KOPT-K1 (cell line): Measurements from ENCODE around the gene PNPLA7.
"Not testable (repeated sequence)": the region's sequence is repeated elsewhere in the genome, so short reads cannot be mapped to it uniquely, and the experiment has no call there.

Experiments
- H3K27ac ChIP-seq: fragments of 200-600 bp; sonication (generic); 2 replicates; pipeline ENCODE4 v1.5.1; 2016; ENCODE audit warnings: antibody characterized with exemption, mild to moderate bottlenecking, low read depth, low read length; ENCODE audit not compliant: poor library complexity, severe bottlenecking
- H3K36me3 ChIP-seq: fragments of 200-600 bp; sonication (generic); 2 replicates; pipeline ENCODE4 v1.5.1; 2017; ENCODE audit warnings: antibody characterized with exemption, mild to moderate bottlenecking, low read length, moderate library complexity; ENCODE audit not compliant: insufficient read depth
- H3K9me3 ChIP-seq: fragments of 200-600 bp; sonication (generic); 2 replicates; pipeline ENCODE4 v1.5.1; 2017; ENCODE audit warnings: antibody characterized with exemption, low read length, mild to moderate bottlenecking; ENCODE audit not compliant: insufficient read depth, poor library complexity, severe bottlenecking

PNPLA7 gene

GRCh38 chr9:137454597-137455358, 95.4 kb downstream of the PNPLA7 start:
- H3K27ac ChIP-seq: no peak overlapping the region

GRCh38 chr9:137454145-137454596, 96.0 kb downstream of the PNPLA7 start:
- H3K27ac ChIP-seq: no peak overlapping the region
- H3K9me3 ChIP-seq: no peaks in the 10 kb centered on the region
- H3K36me3 ChIP-seq: no peaks in the 10 kb centered on the region

More at GRCh38 chr9:137454597-137455358, 95.4 kb downstream of the PNPLA7 start:
- Histone ChIP-seq H3K9me3 (no peaks in the 10 kb centered on the region), H3K36me3 (no peaks in the 10 kb centered on the region)

- no peaks in the 10 kb centered on the region for H3K36me3 ChIP-seq
- no peak overlapping the region for H3K27ac ChIP-seq
- no peaks in the 10 kb centered on the region for H3K9me3 ChIP-seq
These were observed 96.5 kb downstream of the PNPLA7 start for GRCh38 chr9:137453643-137454081.

- Histone ChIP-seq H3K36me3 (no peaks in the 10 kb centered on the region), H3K9me3 (no peaks in the 10 kb centered on the region), H3K27ac (no peak overlapping the region)
These were observed 97.2 kb downstream of the PNPLA7 start for GRCh38 chr9:137452761-137453642.

GRCh38 chr9:137452006-137452760, 98.0 kb downstream of the PNPLA7 start:
- H3K36me3 ChIP-seq: no peaks in the 10 kb centered on the region
- H3K9me3 ChIP-seq: no peaks in the 10 kb centered on the region
- H3K27ac ChIP-seq: no peak overlapping the region

GRCh38 chr9:137451264-137452005, 98.8 kb downstream of the PNPLA7 start:
- not testable (repeated sequence) for H3K27ac ChIP-seq, H3K9me3 ChIP-seq, H3K36me3 ChIP-seq

GRCh38 chr9:137450539-137451222, 99.5 kb downstream of the PNPLA7 start:
- not testable (repeated sequence) for H3K36me3 ChIP-seq, H3K27ac ChIP-seq, H3K9me3 ChIP-seq

GRCh38 chr9:137449931-137450538, 100.2 kb downstream of the PNPLA7 start:
- H3K27ac ChIP-seq: no peak overlapping the region
- no peaks in the 10 kb centered on the region for H3K36me3 ChIP-seq

GRCh38 chr9:137449081-137449844, 100.9 kb downstream of the PNPLA7 start:
- H3K36me3 ChIP-seq: no peaks in the 10 kb centered on the region
- no peaks in the 10 kb centered on the region for H3K9me3 ChIP-seq
- no peak overlapping the region for H3K27ac ChIP-seq

More at GRCh38 chr9:137449931-137450538, 100.2 kb downstream of the PNPLA7 start:
- H3K9me3 ChIP-seq: no peaks in the 10 kb centered on the region

GRCh38 chr9:137448602-137448962, 101.6 kb downstream of the PNPLA7 start:
- no peak overlapping the region for H3K27ac ChIP-seq

GRCh38 chr9:137447722-137448601, 102.2 kb downstream of the PNPLA7 start:
- Histone ChIP-seq H3K36me3 (no peaks in the 10 kb centered on the region), H3K27ac (no peak overlapping the region), H3K9me3 (no peaks in the 10 kb centered on the region)

More at GRCh38 chr9:137448602-137448962, 101.6 kb downstream of the PNPLA7 start:
- Histone ChIP-seq H3K9me3 (no peaks in the 10 kb centered on the region), H3K36me3 (no peaks in the 10 kb centered on the region)

GRCh38 chr9:137446851-137447471, 103.2 kb downstream of the PNPLA7 start:
- Histone ChIP-seq H3K9me3 (no peaks in the 10 kb centered on the region), H3K27ac (no peak overlapping the region), H3K36me3 (no peaks in the 10 kb centered on the region)
